HepG2 (cell line): ENCODE measurements around the gene ENHO. TPM values are rescaled to one million over a fixed set of nuclear protein-coding genes. Genes with fewer than 3 reads are reported as not detected.

Experiments
- ATAC-seq: fragments of 200-7000 bp; cut with Tn5 transposase; 3 replicates; pipeline ENCODE4 v1.9.1; 2020; ENCODE audit warnings: mild to moderate bottlenecking, moderate library complexity
- BruUV-seq: library from RNA; stranded (reverse); fragments of 400-500 nt; replicated peaks from 2 replicates; lab custom pipeline; 2021; lab: Mats Ljungman, UMichigan
- CTCF ChIA-PET: fragments of 300-600 bp; formaldehyde crosslinking; extraction: SDS; loops from one replicate; lab custom pipeline; 2021; ENCODE audit warnings: low total read pairs, inconsistent platforms, low intra/inter-chr PET ratio; lab: Yijun Ruan, JAX
- POLR2A ChIA-PET: fragments of 350-600 bp; sonication (Branson Sonifier 250); formaldehyde crosslinking; loops from one replicate; lab custom pipeline; 2020; ENCODE audit warnings: antibody characterized with exemption, inconsistent platforms; lab: Yijun Ruan, JAX
- DNase-seq: peaks from one replicate; pipeline ENCODE4 v3.0.0-alpha.2; 2015; ENCODE audit warnings: low spot score
- FAIRE-seq: peaks from 3 replicates; lab custom pipeline; 2011; peaks lifted over from hg19 to GRCh38; lab: Jason Lieb, UNC
- H2AFZ ChIP-seq: one replicate; pipeline ENCODE4 v1.6.1; 2011; ENCODE audit warnings: low read length, inconsistent platforms
- H3K27ac ChIP-seq: fragments of 300-600 bp; 3 replicates; pipeline ENCODE4 v1.8.0; 2011; ENCODE audit warnings: mixed run types, mild to moderate bottlenecking, mixed read lengths, low read length, inconsistent platforms; ENCODE audit not compliant: insufficient read depth; ENCODE audit errors: extremely low read length
- H3K27me3 ChIP-seq, 2 experiments: fragments of 200-600 bp in 1 of 2; 2 replicates in 1 of 2; 3 replicates in 1 of 2; pipeline versions ENCODE4 v1.6.0 to v1.8.0; 2011; ENCODE audit warnings: low read length in 2 of 2, mild to moderate bottlenecking in 2 of 2, moderate library complexity in 2 of 2, inconsistent platforms in 1 of 2; ENCODE audit not compliant: insufficient read depth in 2 of 2, control insufficient read depth in 1 of 2
- H3K36me3 ChIP-seq, 2 experiments: fragments of 200-600 bp in 1 of 2; replicated peaks in 1 of 2; 2 replicates in 1 of 2; 3 replicates in 1 of 2; pipeline versions ENCODE4 v1.5.1 to v1.8.0; 2011; ENCODE audit warnings: low read length in 2 of 2, inconsistent platforms in 1 of 2; ENCODE audit not compliant: insufficient read depth in 2 of 2, control insufficient read depth in 1 of 2
- H3K4me1 ChIP-seq: 2 replicates; pipeline ENCODE4 v1.5.1; 2012; ENCODE audit warnings: low read length, inconsistent platforms; ENCODE audit not compliant: insufficient read depth
- H3K4me2 ChIP-seq: 2 replicates; pipeline ENCODE4 v1.6.0; 2011; ENCODE audit warnings: low read depth, low read length, inconsistent platforms
- H3K4me3 ChIP-seq, 3 experiments: fragments of 200-600 bp in 1 of 3; sonication (generic), shearing (Covaris generic) in 1 of 3; replicated peaks in 1 of 3; 2 replicates each; pipeline ENCODE4 v1.5.1; 2011 to 2016; ENCODE audit warnings: low read length in 3 of 3, inconsistent platforms in 2 of 3, low read depth in 2 of 3, mild to moderate bottlenecking in 2 of 3, control low read depth in 1 of 3, mixed read lengths in 1 of 3; ENCODE audit not compliant: insufficient read depth in 1 of 3
- H3K79me2 ChIP-seq: one replicate; pipeline ENCODE4 v1.6.1; 2011; ENCODE audit warnings: low read length, inconsistent platforms; ENCODE audit not compliant: insufficient read depth
- H3K9ac ChIP-seq: 2 replicates; pipeline ENCODE4 v1.6.0; 2011; ENCODE audit warnings: mild to moderate bottlenecking, low read depth, low read length, inconsistent platforms; ENCODE audit not compliant: insufficient read depth
- H3K9me3 ChIP-seq: 2 replicates; pipeline ENCODE4 v1.5.1; 2012; ENCODE audit warnings: mild to moderate bottlenecking, low read length
- H4K20me1 ChIP-seq: 2 replicates; pipeline ENCODE4 v1.6.0; 2011; ENCODE audit warnings: inconsistent platforms, mild to moderate bottlenecking, low read length, moderate library complexity; ENCODE audit not compliant: insufficient read depth
- CEBPB ChIP-seq: IDR thresholded peaks from 2 replicates; pipeline ENCODE4 v1.6.1; 2011; ENCODE audit warnings: low read depth, low read length, improper control_type of control experiment, borderline replicate concordance
- CEBPG ChIP-seq: IDR thresholded peaks from 2 replicates; pipeline ENCODE4 v1.6.1; 2016
- MIER3 ChIP-seq: IDR thresholded peaks from 2 replicates; pipeline ENCODE4 v1.6.1; 2016; ENCODE audit warnings: missing compliant biosample characterization, borderline replicate concordance
- NR3C1 ChIP-seq: sonication (generic); formaldehyde crosslinking; IDR thresholded peaks from 2 replicates; pipeline ENCODE4 v1.4.0; 2020; ENCODE audit warnings: missing genetic modification reagents
- ZBTB38 ChIP-seq: sonication (generic); formaldehyde crosslinking; IDR thresholded peaks from 2 replicates; pipeline ENCODE4 v1.5.1; 2020; ENCODE audit warnings: mild to moderate bottlenecking, missing genetic modification reagents
- ZNF83 ChIP-seq: sonication (generic); formaldehyde crosslinking; IDR thresholded peaks from 2 replicates; pipeline ENCODE4 v1.4.0; 2020; ENCODE audit warnings: missing genetic modification reagents, mild to moderate bottlenecking, borderline replicate concordance
- ZZZ3 ChIP-seq: sonication (generic); formaldehyde crosslinking; IDR thresholded peaks from 2 replicates; pipeline ENCODE4 v1.4.0; 2020; ENCODE audit warnings: missing genetic modification reagents, mild to moderate bottlenecking, borderline replicate concordance
- WGBS: methylation state at CpG from one replicate; pipeline ENCODE4 v1.1.6; 2017; ENCODE audit warnings: low lambda C conversion rate; 5-methylcytosine and 5-hydroxymethylcytosine counted together
- in situ Hi-C: cut with HindIII; loops from 2 replicates; pipeline ENCODE4 v1.10.0; 2017; ENCODE audit warnings: low pct_unique_long_range_greater_than_20kb; ENCODE audit not compliant: extremely low pct_ligation_motif_present
- intact Hi-C: fragments of 100-400 bp; cut with micrococcal nuclease; formaldehyde crosslinking; loops from one replicate; pipeline ENCODE4 v1.10.0; 2022; ENCODE audit not compliant: unreplicated experiment
- polyA plus RNA-seq, 8 experiments: library from polyadenylated mRNA; depleted of rRNA in 3 of 8; stranded (reverse) in 7 of 8; unstranded in 1 of 8; fragments of >200 nt; fragmentation: Illumina TruSeq in 4 of 8; extraction: Trizol in 4 of 8; gene quantifications; 2 replicates each; pipeline versions ENCODE4 v1.2.1 to v1.2.3, GENCODE V29; 2011 to 2016; ENCODE audit warnings: low read depth in 4 of 8, missing spikeins in 1 of 8, mixed read lengths in 1 of 8; ENCODE audit not compliant: insufficient read depth in 1 of 8
- total RNA-seq, 5 experiments: library from RNA; depleted of rRNA; stranded (reverse); fragments of >200 nt; fragmentation: Illumina TruSeq; extraction: Trizol; gene quantifications; 2 replicates each; pipeline ENCODE4 v1.2.3, GENCODE V29; 2016; ENCODE audit warnings: low read depth in 1 of 5
- TF ChIP-seq, protein P1 (sequence below): sonication (generic); formaldehyde crosslinking; IDR thresholded peaks from 2 replicates; pipeline ENCODE4 v1.8.0; 2023; ENCODE audit warnings: mild to moderate bottlenecking, missing genetic modification reagents
- TF ChIP-seq, protein P2 (sequence below): sonication (generic); formaldehyde crosslinking; IDR thresholded peaks from 2 replicates; pipeline ENCODE4 v1.8.1; 2023; ENCODE audit warnings: mild to moderate bottlenecking, inconsistent platforms, moderate library complexity, missing genetic modification reagents, borderline replicate concordance

Gene ENHO
- total and polyA plus RNA-seq, 2 of the 13 experiments (the other 11 are each of a cell fraction or from before 2014, with no cell fraction given) = 0.08 to 0.60 TPM

DNA sequence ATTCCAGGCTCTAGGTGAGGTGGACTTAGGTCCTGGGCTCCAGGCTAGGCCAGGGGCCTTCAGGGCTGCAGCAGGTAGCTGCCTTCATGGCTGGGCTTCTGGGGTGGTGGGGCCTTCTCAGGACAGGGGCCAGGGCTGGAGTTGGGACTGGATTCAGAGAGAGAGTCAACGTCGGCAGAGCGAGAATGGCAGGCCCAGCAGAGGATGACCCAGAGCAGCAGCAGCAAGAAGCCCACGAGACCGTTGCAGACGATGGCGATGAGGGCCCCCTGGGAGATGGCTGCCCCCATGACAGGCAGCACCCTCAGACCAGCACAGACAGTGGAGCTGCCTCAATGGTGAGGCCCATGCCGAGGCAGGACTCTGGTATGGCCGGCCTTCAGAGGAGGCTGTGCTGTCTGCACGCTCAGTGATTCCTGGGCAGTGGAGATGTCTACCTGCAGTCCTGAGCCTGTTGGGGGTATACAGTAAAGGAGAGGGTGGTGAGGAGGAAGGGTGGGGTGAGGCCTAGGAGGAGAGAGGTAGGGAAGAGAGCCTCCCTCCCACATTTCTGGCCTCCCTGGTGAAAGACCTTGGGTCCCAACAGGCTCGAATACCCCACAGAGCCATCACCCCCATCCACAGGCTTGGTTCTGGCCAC, 1.3 kb downstream of the ENHO start (continued):
- TF ChIP-seq, protein P1, sequence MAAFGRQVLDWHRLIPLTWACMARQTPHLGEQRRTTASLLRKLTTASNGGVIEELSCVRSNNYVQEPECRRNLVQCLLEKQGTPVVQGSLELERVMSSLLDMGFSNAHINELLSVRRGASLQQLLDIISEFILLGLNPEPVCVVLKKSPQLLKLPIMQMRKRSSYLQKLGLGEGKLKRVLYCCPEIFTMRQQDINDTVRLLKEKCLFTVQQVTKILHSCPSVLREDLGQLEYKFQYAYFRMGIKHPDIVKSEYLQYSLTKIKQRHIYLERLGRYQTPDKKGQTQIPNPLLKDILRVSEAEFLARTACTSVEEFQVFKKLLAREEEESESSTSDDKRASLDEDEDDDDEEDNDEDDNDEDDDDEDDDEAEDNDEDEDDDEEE (CRISPR knock-in tag) = no peak
- TF ChIP-seq ZBTB38 (CRISPR knock-in tag) = no peak
- no peak for TF ChIP-seq ZZZ3
- TF ChIP-seq ZNF83 (CRISPR knock-in tag) = no peak

DNA sequence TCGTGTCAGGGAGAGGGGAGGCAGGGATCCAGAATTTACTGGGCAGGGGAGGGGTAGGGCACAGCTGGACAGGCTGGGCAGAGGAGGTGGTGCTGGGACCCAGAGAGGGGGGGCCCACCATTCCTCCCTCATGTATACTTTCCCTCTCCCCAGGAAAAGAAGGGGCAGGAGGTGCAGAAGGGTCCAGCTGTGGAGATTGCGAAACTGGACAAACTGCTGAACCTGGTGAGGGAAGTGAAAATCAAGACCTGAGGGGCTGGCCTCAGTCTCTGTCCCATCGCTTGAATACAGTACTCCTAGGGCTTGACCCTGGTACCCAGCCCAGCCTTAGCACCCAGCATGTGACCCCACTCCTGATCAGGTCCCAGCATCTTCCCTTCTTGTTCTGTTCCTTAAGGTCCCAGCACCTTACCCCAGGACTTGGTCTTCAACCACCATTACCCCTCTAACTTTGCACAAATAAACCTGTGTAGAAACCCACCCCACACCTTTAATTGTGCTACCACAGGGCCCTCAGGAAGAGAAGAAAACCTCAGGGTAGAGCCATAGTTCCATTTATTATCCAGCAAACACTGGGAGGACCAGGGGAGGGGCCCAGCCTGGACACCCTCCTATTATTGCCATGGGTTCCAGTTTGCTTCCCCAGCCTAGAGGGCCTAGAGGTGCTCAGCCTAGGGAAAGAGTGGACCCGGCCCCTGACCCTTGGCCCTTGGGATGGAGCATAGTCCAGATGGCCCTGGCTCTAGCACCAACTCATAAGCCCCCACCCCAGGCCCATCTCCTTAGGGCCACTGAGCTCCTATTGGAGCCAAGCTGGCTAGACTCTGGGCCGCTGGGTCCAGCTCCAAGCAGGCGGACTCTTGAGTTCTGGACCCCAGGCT, 2.0 kb downstream of the ENHO start:
- Histone ChIP-seq H3K4me1 (peaks cover 14% of the 10 kb centered on the region), H2AFZ (no peak overlapping the region), H3K27ac (no peak overlapping the region), H3K27me3 (peaks cover 12 to 40% of the 10 kb centered on the region in 2 experiments; a peak in 3 of 5 replicates), H3K4me3 (no peak overlapping the region), H4K20me1 (no peaks in the 10 kb centered on the region), H3K36me3 (no peaks in the 10 kb centered on the region), H3K9ac (no peak overlapping the region), H3K9me3 (no peaks in the 10 kb centered on the region), H3K79me2 (no peaks in the 10 kb centered on the region), H3K4me2 (no peak overlapping the region)
- 46% methylated on average over 3 of the region's 6 CpGs for WGBS
- no TSS peak for BruUV-seq
- in situ Hi-C loops = no loop called here
- TF ChIP-seq NR3C1 = no peak
- TF ChIP-seq, protein P2, sequence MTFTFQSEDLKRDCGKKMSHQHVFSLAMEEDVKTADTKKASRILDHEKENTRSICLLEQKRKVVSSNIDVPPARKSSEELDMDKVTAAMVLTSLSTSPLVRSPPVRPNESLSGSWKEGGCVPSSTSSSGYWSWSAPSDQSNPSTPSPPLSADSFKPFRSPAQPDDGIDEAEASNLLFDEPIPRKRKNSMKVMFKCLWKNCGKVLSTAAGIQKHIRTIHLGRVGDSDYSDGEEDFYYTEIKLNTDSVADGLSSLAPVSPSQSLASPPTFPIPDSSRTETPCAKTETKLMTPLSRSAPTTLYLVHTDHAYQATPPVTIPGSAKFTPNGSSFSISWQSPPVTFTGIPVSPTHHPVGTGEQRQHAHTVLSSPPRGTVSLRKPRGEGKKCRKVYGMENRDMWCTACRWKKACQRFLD = no peak
- peak; percentile 20; the same call in 1 of the 2 replicates for TF ChIP-seq CEBPG (CRISPR knock-in tag)
- peak; percentile 78 for TF ChIP-seq CEBPB
- no peak for TF ChIP-seq MIER3 (CRISPR knock-in tag)
- FAIRE-seq = no peak
- no peak for DNase-seq
- ChIA-PET POLR2A (interaction anchor here (1.1 kb wide), 1 partner anchor 8 kb away, joined by 3 read pairs; no protein-coding TSS in a partner anchor), CTCF (no interaction called here)
- ATAC-seq = no peak
- intact Hi-C loops = no loop called here
